H1 (cell line): Measurements from ENCODE around the gene TMEM179B. TPM values are rescaled to one million over a fixed set of nuclear protein-coding genes. Genes with fewer than 3 reads are reported as not detected.

Experiments used
- CHD1 ChIP-seq: IDR thresholded peaks from 2 replicates; pipeline ENCODE4 v1.6.1; 2012; ENCODE audit warnings: low read depth, low read length, improper control_type of control experiment
- GTF2F1 ChIP-seq: IDR thresholded peaks from 2 replicates; pipeline ENCODE4 v1.6.1; 2012; ENCODE audit warnings: low read depth, low read length, improper control_type of control experiment, borderline replicate concordance
- KDM4A ChIP-seq: IDR thresholded peaks from one replicate; pipeline ENCODE4 v1.7.1; 2012; ENCODE audit warnings: low read depth, mild to moderate bottlenecking, moderate library complexity, low read length, inconsistent platforms; ENCODE audit not compliant: severe bottlenecking
- POLR2A ChIP-seq, 2 experiments: IDR thresholded peaks; 1 replicate in 1 of 2; 2 replicates in 1 of 2; pipeline ENCODE4 v1.6.1; 2011; ENCODE audit warnings: low read depth in 2 of 2, low read length in 2 of 2, mild to moderate bottlenecking in 2 of 2; ENCODE audit errors: control extremely low read depth in 1 of 2
- POU5F1 ChIP-seq: IDR thresholded peaks from 2 replicates; pipeline ENCODE4 v1.6.1; 2011; ENCODE audit warnings: low read depth, mild to moderate bottlenecking, low read length, moderate library complexity
- SIN3A ChIP-seq, 2 experiments: IDR thresholded peaks in 1 of 2; conservative IDR thresholded peaks in 1 of 2; 2 replicates each; pipeline ENCODE4 v1.6.1; 2011 to 2012; ENCODE audit warnings: low read length in 2 of 2, improper control_type of control experiment in 1 of 2, low read depth in 1 of 2, mild to moderate bottlenecking in 1 of 2
- SP2 ChIP-seq: IDR thresholded peaks from 2 replicates; pipeline ENCODE4 v1.6.1; 2012; ENCODE audit warnings: mild to moderate bottlenecking, low read length, inconsistent platforms
- polyA plus RNA-seq, 7 experiments: library from polyadenylated mRNA; depleted of rRNA in 3 of 7; stranded (reverse) in 5 of 7; unstranded in 2 of 7; fragments of >200 nt in 5 of 7; fragments of 200-250 nt in 2 of 7; gene quantifications; 1 replicate in 5 of 7; 2 replicates in 1 of 7; 4 replicates in 1 of 7; pipeline versions ENCODE4 v1.2.1 to v1.2.3, GENCODE V29; 2011 to 2013; ENCODE audit warnings: missing spikeins in 2 of 7, mixed read lengths in 2 of 7
- total RNA-seq: library from RNA; stranded (reverse); fragmentation: NEBNext Ultra II Directional; extraction: Animal tissue kit (Norgen Biotek cat#: 25700); gene quantifications from 2 replicates; pipeline ENCODE4 v1.2.1, GENCODE V29; 2021
- TF ChIP-seq, protein P1 (sequence below): fragments of 300-600 bp; sonication (generic); IDR thresholded peaks from 2 replicates; pipeline ENCODE4 v1.7.1; 2012; ENCODE audit warnings: low read length, moderate library complexity, mild to moderate bottlenecking, inconsistent platforms; ENCODE audit not compliant: insufficient replicate concordance
- TF ChIP-seq, protein P2 (sequence below), 3 experiments: IDR thresholded peaks; 1 replicate in 2 of 3; 2 replicates in 1 of 3; pipeline versions ENCODE4 v1.5.1 to v1.6.1; 2011; ENCODE audit warnings: low read length in 3 of 3, mild to moderate bottlenecking in 3 of 3, inconsistent platforms in 2 of 3, low read depth in 1 of 3, moderate library complexity in 1 of 3; ENCODE audit not compliant: insufficient read depth in 1 of 3; ENCODE audit errors: control extremely low read depth in 1 of 3

The TMEM179B gene
- total and polyA plus RNA-seq, 2 of the 8 experiments (the other 6 are each of a cell fraction or from before 2014, with no cell fraction given), result 18.6 to 62.2 TPM

DNA sequence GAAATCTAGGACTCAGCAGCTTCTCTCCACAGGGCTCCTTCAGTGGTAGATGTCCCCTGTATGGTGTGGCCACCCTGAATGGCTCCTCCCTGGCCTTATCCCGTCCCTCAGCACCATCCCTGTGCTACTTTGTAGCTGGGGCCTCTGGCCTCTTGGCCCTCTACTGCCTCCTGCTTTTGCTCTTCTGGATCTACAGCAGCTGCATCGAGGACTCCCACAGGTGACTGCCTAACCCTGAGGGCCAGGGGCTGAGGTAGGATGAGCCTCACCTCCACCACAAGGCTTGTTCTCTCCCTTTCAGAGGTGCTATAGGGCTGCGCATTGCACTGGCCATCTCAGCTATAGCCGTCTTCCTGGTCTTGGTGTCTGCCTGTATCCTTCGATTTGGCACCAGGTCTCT, 1.8 kb downstream of the TMEM179B start (continued):
- TF ChIP-seq, protein P1, sequence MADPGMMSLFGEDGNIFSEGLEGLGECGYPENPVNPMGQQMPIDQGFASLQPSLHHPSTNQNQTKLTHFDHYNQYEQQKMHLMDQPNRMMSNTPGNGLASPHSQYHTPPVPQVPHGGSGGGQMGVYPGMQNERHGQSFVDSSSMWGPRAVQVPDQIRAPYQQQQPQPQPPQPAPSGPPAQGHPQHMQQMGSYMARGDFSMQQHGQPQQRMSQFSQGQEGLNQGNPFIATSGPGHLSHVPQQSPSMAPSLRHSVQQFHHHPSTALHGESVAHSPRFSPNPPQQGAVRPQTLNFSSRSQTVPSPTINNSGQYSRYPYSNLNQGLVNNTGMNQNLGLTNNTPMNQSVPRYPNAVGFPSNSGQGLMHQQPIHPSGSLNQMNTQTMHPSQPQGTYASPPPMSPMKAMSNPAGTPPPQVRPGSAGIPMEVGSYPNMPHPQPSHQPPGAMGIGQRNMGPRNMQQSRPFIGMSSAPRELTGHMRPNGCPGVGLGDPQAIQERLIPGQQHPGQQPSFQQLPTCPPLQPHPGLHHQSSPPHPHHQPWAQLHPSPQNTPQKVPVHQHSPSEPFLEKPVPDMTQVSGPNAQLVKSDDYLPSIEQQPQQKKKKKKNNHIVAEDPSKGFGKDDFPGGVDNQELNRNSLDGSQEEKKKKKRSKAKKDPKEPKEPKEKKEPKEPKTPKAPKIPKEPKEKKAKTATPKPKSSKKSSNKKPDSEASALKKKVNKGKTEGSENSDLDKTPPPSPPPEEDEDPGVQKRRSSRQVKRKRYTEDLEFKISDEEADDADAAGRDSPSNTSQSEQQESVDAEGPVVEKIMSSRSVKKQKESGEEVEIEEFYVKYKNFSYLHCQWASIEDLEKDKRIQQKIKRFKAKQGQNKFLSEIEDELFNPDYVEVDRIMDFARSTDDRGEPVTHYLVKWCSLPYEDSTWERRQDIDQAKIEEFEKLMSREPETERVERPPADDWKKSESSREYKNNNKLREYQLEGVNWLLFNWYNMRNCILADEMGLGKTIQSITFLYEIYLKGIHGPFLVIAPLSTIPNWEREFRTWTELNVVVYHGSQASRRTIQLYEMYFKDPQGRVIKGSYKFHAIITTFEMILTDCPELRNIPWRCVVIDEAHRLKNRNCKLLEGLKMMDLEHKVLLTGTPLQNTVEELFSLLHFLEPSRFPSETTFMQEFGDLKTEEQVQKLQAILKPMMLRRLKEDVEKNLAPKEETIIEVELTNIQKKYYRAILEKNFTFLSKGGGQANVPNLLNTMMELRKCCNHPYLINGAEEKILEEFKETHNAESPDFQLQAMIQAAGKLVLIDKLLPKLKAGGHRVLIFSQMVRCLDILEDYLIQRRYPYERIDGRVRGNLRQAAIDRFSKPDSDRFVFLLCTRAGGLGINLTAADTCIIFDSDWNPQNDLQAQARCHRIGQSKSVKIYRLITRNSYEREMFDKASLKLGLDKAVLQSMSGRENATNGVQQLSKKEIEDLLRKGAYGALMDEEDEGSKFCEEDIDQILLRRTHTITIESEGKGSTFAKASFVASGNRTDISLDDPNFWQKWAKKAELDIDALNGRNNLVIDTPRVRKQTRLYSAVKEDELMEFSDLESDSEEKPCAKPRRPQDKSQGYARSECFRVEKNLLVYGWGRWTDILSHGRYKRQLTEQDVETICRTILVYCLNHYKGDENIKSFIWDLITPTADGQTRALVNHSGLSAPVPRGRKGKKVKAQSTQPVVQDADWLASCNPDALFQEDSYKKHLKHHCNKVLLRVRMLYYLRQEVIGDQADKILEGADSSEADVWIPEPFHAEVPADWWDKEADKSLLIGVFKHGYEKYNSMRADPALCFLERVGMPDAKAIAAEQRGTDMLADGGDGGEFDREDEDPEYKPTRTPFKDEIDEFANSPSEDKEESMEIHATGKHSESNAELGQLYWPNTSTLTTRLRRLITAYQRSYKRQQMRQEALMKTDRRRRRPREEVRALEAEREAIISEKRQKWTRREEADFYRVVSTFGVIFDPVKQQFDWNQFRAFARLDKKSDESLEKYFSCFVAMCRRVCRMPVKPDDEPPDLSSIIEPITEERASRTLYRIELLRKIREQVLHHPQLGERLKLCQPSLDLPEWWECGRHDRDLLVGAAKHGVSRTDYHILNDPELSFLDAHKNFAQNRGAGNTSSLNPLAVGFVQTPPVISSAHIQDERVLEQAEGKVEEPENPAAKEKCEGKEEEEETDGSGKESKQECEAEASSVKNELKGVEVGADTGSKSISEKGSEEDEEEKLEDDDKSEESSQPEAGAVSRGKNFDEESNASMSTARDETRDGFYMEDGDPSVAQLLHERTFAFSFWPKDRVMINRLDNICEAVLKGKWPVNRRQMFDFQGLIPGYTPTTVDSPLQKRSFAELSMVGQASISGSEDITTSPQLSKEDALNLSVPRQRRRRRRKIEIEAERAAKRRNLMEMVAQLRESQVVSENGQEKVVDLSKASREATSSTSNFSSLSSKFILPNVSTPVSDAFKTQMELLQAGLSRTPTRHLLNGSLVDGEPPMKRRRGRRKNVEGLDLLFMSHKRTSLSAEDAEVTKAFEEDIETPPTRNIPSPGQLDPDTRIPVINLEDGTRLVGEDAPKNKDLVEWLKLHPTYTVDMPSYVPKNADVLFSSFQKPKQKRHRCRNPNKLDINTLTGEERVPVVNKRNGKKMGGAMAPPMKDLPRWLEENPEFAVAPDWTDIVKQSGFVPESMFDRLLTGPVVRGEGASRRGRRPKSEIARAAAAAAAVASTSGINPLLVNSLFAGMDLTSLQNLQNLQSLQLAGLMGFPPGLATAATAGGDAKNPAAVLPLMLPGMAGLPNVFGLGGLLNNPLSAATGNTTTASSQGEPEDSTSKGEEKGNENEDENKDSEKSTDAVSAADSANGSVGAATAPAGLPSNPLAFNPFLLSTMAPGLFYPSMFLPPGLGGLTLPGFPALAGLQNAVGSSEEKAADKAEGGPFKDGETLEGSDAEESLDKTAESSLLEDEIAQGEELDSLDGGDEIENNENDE, result no peak
- TF ChIP-seq, protein P2, sequence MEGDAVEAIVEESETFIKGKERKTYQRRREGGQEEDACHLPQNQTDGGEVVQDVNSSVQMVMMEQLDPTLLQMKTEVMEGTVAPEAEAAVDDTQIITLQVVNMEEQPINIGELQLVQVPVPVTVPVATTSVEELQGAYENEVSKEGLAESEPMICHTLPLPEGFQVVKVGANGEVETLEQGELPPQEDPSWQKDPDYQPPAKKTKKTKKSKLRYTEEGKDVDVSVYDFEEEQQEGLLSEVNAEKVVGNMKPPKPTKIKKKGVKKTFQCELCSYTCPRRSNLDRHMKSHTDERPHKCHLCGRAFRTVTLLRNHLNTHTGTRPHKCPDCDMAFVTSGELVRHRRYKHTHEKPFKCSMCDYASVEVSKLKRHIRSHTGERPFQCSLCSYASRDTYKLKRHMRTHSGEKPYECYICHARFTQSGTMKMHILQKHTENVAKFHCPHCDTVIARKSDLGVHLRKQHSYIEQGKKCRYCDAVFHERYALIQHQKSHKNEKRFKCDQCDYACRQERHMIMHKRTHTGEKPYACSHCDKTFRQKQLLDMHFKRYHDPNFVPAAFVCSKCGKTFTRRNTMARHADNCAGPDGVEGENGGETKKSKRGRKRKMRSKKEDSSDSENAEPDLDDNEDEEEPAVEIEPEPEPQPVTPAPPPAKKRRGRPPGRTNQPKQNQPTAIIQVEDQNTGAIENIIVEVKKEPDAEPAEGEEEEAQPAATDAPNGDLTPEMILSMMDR (IDR thresholded peaks at IDR 0.05; ENCODE audit: control extremely low read depth in 1 of 3, insufficient read depth in 1 of 3, low read depth in 1 of 3, low read length in 3 of 3), result peak in 2 of 3 experiments; percentile 30 to 47; a peak in 2 of 4 replicates
- TF ChIP-seq SIN3A (conservative IDR thresholded peaks at IDR 0.05 in 1 of 2, IDR thresholded peaks at IDR 0.05 in 1 of 2; ENCODE audit: low read depth in 1 of 2, low read length in 2 of 2) (no peak), CHD1 (no peak), SP2 (no peak), POU5F1 (no peak), GTF2F1 (no peak), POLR2A (IDR thresholded peaks at IDR 0.05; ENCODE audit: control extremely low read depth in 1 of 2, low read depth in 2 of 2, low read length in 2 of 2) (no peak), KDM4A (no peak)
